Spinal cord (tissue), 10 donors: Measurements from ENCODE around the gene MLN. TPM values are rescaled to one million over a fixed set of nuclear protein-coding genes. Genes with fewer than 3 reads are reported as not detected.
A peak's percentile ranks its signal among the peaks of the same experiment; 100 is the strongest.

Experiments used
- DNase-seq, 6 donors: peaks; one replicate each; pipeline versions ENCODE4 v3.0.0 to v3.0.0-alpha.2; 2013 to 2015; ENCODE audit warnings: low spot score in 6 of 6, low read depth in 4 of 6
- H3K27ac ChIP-seq: one replicate; pipeline ENCODE4 v1.5.1; 2013; ENCODE audit warnings: low read depth, low read length, control low read depth
- H3K27me3 ChIP-seq: one replicate; pipeline ENCODE4 v1.6.1; 2013; ENCODE audit warnings: low read length; ENCODE audit not compliant: control insufficient read depth, insufficient read depth
- H3K36me3 ChIP-seq: one replicate; pipeline ENCODE4 v1.6.1; 2013; ENCODE audit warnings: low read length; ENCODE audit not compliant: control insufficient read depth, insufficient read depth
- H3K4me1 ChIP-seq: one replicate; pipeline ENCODE4 v1.6.1; 2013; ENCODE audit warnings: low read length; ENCODE audit not compliant: control insufficient read depth, insufficient read depth
- H3K4me3 ChIP-seq: one replicate; pipeline ENCODE4 v1.5.1; 2013; ENCODE audit warnings: low read depth, low read length, control low read depth
- H3K9me3 ChIP-seq: one replicate; pipeline ENCODE4 v1.6.1; 2013; ENCODE audit warnings: low read length; ENCODE audit not compliant: control insufficient read depth, insufficient read depth
- WGBS: methylation state at CpG from one replicate; pipeline ENCODE4 v1.1.5; 2013; ENCODE audit warnings: missing lambda C conversion rate; ENCODE audit not compliant: insufficient coverage; 5-methylcytosine and 5-hydroxymethylcytosine counted together
- polyA plus RNA-seq, 2 donors: library from polyadenylated mRNA; unstranded; fragments of 120-200 nt; gene quantifications; one replicate each; pipeline ENCODE4 v1.2.1, GENCODE V29; 2013; ENCODE audit not compliant: insufficient read length in 2 of 2
- total RNA-seq, 2 donors: library from RNA; depleted of rRNA in 1 of 2; stranded (reverse); fragments of 120-200 nt in 1 of 2; fragments of >200 nt in 1 of 2; gene quantifications; one replicate each; pipeline versions ENCODE4 v1.2.3 to v1.2.4, GENCODE V29; 2013 to 2014
- donor health status: healthy.

Gene MLN
- total and polyA plus RNA-seq, 4 donors, result 0.39 to 0.99 (median 0.48) TPM; not detected in 1

DNA sequence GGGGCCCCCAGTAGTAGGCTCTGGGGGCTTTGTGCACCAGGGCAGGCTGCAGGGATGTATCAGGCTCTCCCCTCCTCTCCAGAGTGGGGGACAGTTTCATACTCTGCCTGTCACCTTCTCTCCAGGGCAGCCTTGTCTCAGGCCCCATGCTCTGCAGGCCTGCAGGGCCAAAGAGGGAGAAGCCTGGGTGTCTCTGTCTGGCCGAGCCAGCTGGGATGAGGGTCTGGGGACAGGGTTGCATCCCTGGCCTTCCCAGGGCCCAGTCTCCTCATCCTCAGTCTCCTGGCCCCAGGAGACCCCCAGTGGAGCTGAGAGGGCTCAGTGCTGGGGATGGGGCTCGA is 42.3 kb downstream of the MLN start:
- peaks cover 18% of the 10 kb centered on the region for H3K4me1 ChIP-seq
- H3K4me3 ChIP-seq, result no peak overlapping the region
- H3K27ac ChIP-seq, result no peak overlapping the region
- WGBS, result 81% methylated on average over 2 of the region's 2 CpGs
- H3K36me3 ChIP-seq, result no peaks in the 10 kb centered on the region
- DNase-seq, result no peak
- no peaks in the 10 kb centered on the region for H3K9me3 ChIP-seq
- H3K27me3 ChIP-seq, result no peaks in the 10 kb centered on the region

DNA sequence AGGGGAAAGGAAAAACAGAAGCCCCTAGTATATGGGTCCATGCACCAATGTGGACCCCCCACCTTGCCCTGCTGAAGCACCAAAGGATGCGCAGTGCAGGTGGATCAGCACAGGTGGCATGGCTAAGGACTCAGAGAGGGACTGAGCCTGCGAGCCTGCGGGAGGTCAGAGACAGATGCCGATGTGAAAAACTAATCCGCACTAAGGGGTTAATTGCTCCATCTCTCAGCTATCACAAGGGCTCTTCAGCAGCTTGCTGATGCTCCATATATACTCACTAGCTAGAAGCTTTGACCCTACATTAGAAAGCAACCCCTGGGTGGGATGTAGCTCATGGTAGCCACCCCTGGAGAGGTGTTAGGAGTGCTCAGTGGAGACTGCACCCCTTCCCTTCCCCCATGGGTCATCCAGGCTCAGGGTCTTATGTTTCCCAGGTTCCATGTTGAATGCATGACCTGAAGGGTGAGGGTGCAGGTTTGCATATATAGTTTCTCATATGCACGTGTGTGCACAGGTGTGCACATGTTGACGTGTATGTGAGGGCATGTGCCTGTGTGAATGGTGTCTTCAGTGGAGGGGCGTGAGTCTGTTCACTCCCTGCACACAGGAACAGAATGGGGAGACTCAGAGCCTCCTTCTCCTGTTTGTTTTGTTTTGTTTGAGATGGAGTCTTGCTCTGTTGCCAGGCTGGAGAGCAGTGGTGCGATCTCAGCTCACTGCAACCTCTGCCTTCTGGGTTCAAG is 43.7 kb downstream of the MLN start:
- no peaks in the 10 kb centered on the region for H3K27me3 ChIP-seq

GRCh38 chr6:33758815-33759216 is 45.0 kb downstream of the MLN start:
- no peak for DNase-seq
- Histone ChIP-seq H3K4me3 (no peak overlapping the region), H3K36me3 (no peaks in the 10 kb centered on the region), H3K9me3 (no peaks in the 10 kb centered on the region), H3K27ac (no peak overlapping the region), H3K4me1 (peaks cover 24% of the 10 kb centered on the region), H3K27me3 (no peaks in the 10 kb centered on the region)
- WGBS, result 92% methylated on average over 6 of the region's 7 CpGs

More for the DNA sequence above, 43.7 kb downstream of the MLN start:
- 86% methylated on average over 8 of the region's 9 CpGs for whole genome bisulfite sequencing
- H3K4me1 ChIP-seq, result peaks cover 22% of the 10 kb centered on the region
- no peaks in the 10 kb centered on the region for H3K9me3 ChIP-seq
- no peak for DNase-seq
- H3K4me3 ChIP-seq, result no peak overlapping the region
- no peak overlapping the region for H3K27ac ChIP-seq
- H3K36me3 ChIP-seq, result no peaks in the 10 kb centered on the region

DNA sequence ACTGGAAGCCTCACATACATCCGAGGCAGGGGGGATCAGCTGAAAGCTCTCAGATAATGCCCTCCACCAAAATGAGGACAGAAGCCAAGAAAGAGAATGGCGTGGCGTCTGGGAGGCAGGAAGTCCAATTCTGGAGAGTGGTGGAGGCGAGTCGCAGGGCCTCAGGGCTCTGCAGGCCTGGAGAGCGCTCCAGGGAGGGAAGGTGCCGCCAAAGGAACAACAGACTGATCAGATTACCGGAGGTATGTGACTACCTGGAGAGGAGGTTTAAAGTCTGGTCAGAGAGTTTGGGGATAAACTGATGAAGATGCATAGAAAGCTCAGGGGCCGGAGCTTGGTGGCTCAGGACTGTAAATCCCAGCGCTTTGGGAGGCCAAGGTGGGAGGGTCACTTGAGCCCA is 45.9 kb downstream of the MLN start:
- Histone ChIP-seq H3K27me3 (no peaks in the 10 kb centered on the region), H3K36me3 (no peaks in the 10 kb centered on the region), H3K9me3 (no peaks in the 10 kb centered on the region), H3K4me1 (peaks cover 24% of the 10 kb centered on the region), H3K4me3 (no peak overlapping the region), H3K27ac (no peak overlapping the region)
- DNase-seq, result no peak
- 81% methylated on average over 8 of the region's 10 CpGs for WGBS

DNA sequence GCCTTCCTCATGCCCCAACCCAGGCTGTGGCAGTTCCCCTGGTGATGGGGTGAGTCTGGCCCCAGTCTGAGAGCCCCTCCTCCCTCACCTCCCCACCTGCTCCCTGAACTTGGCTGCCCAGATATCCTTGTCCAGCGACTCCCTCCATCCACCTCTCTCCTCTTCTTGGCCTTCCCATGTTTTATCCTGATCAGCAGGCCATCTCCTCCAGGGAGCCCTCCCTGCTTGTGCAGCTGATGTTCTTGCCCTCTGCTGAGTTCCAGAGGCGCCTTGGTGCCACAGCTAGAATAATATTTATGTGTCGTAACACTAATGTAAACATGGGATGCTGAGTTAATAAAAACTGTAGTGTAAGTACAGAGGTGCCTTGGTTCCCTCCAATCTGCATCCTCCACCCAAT is 46.7 kb downstream of the MLN start:
- H3K27ac ChIP-seq, result no peak overlapping the region
- H3K4me1 ChIP-seq, result peaks cover 21% of the 10 kb centered on the region
- H3K9me3 ChIP-seq, result no peaks in the 10 kb centered on the region
- no peaks in the 10 kb centered on the region for H3K36me3 ChIP-seq
- no peaks in the 10 kb centered on the region for H3K27me3 ChIP-seq
- H3K4me3 ChIP-seq, result no peak overlapping the region
- WGBS, result 77% methylated on average over 2 of the region's 3 CpGs
- no peak for DNase-seq

- 83% methylated on average over 11 of the region's 12 CpGs for WGBS
- Histone ChIP-seq H3K27ac (no peak overlapping the region), H3K4me1 (peaks cover 14% of the 10 kb centered on the region), H3K27me3 (no peaks in the 10 kb centered on the region), H3K4me3 (no peak overlapping the region), H3K36me3 (no peaks in the 10 kb centered on the region), H3K9me3 (no peaks in the 10 kb centered on the region)
- no peak for DNase-seq
Observed at GRCh38 chr6:33756211-33756954, 47.4 kb downstream of the MLN start.

DNA sequence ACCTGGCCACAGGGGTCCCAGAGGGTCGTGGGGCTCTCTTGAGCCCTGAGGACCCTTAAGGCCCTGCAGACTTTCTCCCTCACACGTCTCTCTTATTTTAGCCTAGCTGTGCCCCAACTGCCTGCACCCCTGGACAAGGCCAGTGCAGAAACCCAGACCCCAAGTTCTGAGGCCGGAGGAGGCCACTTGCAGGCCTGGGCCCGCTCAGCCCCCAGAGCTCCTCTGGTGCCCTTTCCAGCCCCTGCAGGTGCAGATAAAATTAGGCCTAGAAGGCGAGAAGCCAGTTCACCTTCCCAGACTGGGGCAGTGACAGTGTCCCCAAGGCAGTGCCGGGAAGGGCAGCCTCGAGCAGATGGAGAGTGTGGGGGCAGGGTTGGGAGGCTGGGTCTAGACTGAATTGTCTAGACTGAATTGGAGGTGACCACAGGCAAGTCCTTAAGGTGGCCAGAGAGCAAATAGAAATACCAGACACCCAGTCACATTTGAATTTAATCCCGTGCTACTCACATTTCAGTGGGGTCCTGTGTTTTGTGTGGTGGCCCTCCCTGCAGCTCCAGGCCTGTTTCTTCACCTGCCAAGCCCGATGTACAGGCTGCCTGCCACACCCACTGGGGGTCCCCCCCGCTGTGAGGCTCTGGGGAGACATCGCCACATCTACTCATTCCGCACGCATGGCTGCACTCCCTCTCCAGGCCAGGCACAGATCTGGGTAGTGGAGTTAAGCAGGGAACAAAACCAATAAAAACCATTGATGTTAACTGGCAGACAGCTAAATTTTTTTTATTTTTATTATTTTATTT is 48.5 kb downstream of the MLN start:
- peaks cover 6% of the 10 kb centered on the region for H3K4me1 ChIP-seq
- H3K9me3 ChIP-seq, result no peaks in the 10 kb centered on the region
- no peak overlapping the region for H3K4me3 ChIP-seq
- 68% methylated on average over 8 of the region's 13 CpGs for WGBS
- no peaks in the 10 kb centered on the region for H3K36me3 ChIP-seq
- H3K27ac ChIP-seq, result no peak overlapping the region
- no peaks in the 10 kb centered on the region for H3K27me3 ChIP-seq
- DNase-seq, result peak in 1 of 6 donors; percentile 57

GRCh38 chr6:33754222-33754621 is 49.6 kb downstream of the MLN start:
- WGBS, result 57% methylated on average over 11 of the region's 11 CpGs
- peaks cover 6% of the 10 kb centered on the region for H3K4me1 ChIP-seq
- no peaks in the 10 kb centered on the region for H3K36me3 ChIP-seq
- no peak overlapping the region for H3K27ac ChIP-seq
- no peak overlapping the region for H3K4me3 ChIP-seq
- H3K9me3 ChIP-seq, result no peaks in the 10 kb centered on the region
- no peaks in the 10 kb centered on the region for H3K27me3 ChIP-seq
- peak in 1 of 6 donors; percentile 74 for DNase-seq

DNA sequence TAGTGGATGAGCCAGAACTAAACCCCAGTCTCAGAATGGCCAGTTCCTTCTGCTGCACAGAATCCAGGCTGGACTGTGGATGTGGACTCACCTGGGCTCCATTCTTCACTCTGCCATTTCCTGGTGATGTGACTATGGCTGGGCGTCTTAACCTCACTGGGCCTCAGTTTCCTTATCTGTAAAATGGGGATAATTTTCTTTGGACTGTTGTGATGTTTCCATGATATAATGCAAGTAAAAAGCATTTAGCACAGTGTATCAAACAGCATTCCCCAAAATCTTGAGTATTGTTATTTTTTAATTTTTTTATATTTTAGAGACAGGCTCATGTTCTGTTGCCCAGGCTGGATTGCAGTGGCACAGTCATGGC is 51.2 kb downstream of the MLN start:
- H3K4me1 ChIP-seq, result peaks cover 6% of the 10 kb centered on the region
- no CpG with 5 or more reads among the region's 1 CpG for WGBS
- no peaks in the 10 kb centered on the region for H3K27me3 ChIP-seq
- H3K27ac ChIP-seq, result no peak overlapping the region
- H3K9me3 ChIP-seq, result no peaks in the 10 kb centered on the region
- DNase-seq, result no peak
- no peaks in the 10 kb centered on the region for H3K36me3 ChIP-seq
- no peak overlapping the region for H3K4me3 ChIP-seq
